Measurements from ENCODE around the gene FANCC.

Gene FANCC

DNA sequence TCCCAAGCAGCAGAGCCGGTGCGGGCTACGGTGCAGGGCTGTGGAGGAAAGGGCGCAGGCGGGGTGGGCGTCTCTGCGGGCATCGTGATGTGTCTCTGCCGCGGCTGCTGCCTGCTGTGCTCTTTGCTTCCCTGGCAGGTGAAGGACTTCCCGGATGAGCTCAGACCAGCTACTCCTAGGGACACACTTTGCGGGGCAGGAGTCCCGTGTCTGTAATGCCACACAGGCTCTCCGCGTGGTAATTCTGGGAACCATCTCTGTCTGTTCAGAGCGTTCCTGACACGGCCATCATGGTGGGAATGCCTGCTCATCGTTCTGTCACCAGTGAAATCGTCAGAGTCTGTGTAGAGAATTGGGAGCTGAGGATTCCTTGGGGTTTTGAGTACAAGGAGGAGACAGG, 235.5 kb downstream of the FANCC start:
- no peak for DNase-seq

DNA sequence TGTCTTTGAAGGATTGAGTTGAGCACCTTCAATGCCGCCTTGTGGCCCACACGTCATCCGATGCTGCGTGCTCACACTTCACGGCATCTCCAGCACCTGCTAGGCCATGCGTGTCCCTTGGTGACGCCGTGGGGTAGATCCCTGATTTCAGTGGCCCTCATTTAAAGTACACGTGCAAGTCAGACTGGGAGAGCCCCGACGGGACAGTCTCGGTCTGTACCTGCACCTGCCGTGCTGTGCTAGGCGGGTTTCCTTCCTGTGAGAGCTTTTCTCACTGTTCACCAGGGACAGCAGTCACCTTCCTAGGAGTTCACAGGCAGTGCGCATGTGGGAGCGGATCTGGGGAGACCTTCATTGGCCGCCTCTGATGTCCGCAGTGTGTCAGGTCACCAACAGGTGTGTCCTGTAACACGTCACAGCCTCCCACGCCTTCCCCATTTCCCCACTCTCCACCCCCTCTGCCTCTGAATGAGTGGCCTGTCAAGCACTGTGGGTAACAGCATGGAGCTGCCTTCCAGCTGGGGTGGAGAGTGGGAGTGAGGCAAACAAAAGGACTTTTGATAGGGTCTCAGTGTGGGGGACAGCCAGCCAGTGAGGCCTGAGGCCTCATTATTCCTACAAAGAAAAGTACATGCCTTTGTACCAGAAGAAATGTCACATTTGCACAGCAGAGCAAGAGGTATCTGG, 236.4 kb downstream of the FANCC start:
- DNase-seq, result no peak

GRCh38 chr9:95079461-95079860, 238.0 kb downstream of the FANCC start:
- no peak for DNase-seq

GRCh38 chr9:95078939-95079338, 238.6 kb downstream of the FANCC start:
- DNase-seq, result no peak

DNA sequence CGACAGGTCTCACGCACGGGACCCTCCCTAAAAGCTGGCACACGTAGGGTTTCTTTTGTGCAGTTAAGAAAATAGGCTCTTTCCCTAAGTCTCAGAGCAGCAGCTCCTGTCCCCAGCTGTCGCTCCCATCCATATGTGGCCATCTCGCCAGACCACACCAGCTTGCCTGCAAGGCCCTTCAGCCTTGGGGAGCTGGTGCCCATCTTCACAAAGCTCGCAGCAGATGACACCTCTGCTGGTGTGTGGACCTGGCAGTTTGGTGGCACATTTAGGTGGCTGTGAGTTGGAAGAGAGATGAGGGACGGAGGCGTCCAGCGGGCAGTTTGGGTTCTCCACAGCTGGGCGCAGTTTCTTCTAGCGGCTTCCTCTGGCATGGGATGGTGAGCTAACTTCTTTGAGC, 239.0 kb downstream of the FANCC start:
- no peak for DNase-seq

DNA sequence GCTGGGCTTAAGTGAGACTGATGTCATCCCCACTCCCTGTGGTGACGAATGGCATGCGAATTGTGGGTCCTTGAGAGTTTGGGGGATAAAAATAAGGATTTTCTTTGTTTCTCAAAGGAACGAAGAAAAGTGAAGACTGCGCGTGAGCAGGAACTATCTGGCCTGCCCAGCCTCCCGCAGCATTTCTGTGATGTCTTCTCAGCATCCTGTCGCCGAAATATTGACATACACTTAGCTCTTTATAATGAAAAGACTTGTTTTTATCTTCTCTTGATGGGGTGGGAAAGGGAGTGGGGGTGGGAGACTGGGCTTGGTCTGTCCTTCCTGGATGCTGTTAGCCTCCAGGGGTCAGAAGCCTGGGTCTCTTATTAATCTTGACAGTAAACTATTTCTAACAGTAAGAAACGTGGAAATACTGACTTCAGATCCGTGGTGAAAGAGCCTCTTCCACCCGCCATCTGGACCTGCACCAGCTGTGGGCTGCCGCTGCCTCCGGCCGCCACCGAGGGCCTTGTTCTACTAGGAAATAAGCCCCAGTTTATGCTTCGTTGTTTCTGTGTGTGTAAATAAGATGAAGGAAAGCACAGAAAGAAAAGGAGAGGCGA, 239.6 kb downstream of the FANCC start:
- DNase-seq, result no peak

DNA sequence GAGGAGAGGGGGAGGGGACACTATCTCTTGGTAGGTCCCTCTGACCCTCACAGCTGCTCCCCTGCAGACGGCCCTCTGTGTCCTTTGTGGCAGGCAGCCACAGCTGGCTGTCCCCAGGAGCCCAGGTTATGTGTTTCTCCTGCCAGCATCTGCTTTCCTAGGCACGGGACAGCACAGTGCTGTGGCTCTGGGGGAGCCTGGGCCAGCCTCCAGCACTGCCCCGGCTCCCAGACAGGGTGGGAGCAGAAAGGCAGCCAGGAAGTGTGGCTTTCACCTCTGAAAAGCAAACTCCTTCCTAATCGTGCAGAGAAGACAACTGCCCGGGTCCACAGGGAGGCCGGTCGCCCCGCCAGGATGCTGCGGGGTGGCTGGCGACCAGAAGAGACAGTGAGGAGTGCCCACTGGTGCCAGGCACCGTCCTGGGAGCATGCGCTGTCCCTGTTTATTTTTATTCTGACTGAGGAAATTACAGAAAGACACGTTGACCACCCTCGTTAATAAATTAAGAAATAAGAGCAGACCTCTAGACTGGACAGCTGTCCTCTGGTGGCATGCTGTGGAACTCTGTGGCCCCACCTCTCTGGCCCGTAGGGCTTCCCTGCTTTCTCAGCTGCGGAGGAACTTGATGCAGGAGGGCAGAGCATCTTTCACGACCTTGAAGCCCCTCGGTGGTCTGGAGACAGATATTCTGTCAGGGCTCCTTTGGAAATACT, 240.3 kb downstream of the FANCC start:
- DNase-seq, result no peak

DNA sequence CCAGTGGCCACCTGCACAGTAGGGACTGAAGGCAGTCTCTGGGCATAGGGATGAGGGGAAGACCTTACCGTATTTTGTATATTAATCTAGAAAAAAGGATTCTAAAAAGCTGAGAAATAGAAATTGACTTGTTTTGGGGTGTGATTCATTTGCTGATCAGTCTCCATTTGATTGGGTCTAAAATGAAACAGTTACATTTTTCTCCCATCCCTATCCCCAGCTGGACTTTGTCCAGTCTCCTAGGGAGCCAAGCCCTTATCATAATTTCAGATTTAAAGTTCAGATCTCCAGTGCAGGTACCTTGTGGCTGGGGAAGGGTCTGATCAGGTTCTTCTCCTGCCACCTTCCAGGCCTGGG, 240.8 kb downstream of the FANCC start:
- DNase-seq, result no peak

GRCh38 chr9:95075700-95076099, 241.8 kb downstream of the FANCC start:
- DNase-seq, result no peak

- no peak for DNase-seq
Measured at GRCh38 chr9:95074632-95075031, 242.9 kb downstream of the FANCC start.

DNA sequence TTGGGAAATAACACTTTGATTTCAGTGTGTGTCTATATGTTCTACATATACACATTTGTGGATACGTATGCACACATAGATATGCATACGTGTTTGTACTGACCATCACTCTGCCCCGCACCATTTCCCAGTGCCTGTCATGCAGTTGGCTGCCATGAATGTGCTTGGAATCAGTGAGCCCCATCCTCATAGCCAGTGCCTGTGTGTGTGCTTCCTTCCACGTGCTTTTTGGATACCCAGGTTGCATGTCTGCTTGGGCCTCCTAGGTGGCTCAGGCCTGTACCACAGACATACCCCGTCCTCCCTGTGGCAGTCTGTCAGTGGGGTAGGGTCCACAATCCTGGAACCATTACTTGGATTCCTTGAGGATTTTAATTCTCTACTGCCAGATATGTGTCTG, 243.6 kb downstream of the FANCC start:
- DNase-seq, result no peak

DNA sequence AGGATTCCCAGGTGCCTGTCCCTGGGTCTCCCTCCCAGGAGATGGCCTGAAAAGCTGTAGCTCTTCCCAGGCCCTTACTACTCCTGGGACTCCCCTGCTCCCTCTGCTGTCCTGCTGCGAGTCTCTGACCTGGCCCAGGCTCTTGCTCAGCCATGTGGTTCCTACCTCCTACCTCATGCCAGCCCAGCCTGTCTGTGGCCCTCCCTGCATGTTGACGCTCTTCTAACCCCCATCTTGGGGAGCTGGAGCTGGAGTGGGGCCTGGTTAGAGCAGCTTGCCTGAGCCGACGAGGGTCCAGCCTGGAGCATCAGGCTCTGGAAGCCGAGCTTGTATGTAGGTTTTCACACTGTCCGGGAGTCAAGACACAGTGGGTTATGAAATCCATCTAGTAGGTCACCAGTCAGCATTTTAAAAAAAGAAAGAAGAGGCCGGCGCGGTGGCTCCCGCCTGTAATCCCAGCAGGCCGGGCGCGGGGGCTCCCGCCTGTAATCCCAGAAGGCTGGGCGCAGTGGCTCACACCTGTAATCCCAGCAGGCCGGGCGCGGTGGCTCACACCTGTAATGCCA, 244.4 kb downstream of the FANCC start:
- DNase-seq, result no peak

DNA sequence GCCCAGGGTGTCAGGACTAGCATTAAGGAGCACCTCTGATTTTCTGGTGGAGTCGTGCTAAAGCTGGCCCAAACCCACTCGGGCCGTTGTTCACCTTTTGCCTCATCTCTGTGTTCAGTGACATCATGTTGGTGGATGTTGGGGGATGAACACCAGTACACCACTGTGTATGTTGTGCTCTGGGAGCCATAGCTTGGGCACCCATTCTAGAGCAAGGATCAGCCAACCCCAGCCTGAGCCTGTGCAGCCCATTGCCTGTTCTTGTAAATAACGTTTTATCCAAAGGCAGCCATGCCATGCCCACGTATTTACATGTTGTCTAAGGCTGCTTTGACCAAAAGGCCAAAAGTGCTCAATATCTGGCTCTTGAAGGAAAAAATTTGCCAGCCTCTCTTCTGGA, 245.6 kb downstream of the FANCC start:
- no peak for DNase-seq

- DNase-seq, result no peak
Measured at GRCh38 chr9:95071450-95071849, 246.1 kb downstream of the FANCC start.

GRCh38 chr9:95070549-95071021, 246.9 kb downstream of the FANCC start:
- no peak for DNase-seq

DNA sequence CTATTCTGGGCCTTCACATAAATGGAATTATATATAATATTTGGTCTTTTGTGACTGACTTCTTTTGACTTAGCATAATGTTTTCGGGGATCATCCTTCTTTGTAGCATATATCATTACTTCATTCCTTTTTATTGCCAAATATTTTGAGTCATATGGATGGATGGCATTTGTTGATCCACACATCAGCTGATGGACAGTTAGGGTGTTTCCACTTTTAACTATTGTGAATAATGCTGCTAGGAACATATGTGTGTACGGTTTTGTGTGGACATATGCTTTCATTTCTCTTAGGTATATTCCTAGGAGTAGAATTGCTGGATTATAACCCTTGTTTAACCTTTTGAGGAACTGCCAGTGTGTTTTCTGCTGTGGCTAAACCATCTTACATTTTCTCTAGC, 249.6 kb downstream of the FANCC start:
- no peak for DNase-seq

DNA sequence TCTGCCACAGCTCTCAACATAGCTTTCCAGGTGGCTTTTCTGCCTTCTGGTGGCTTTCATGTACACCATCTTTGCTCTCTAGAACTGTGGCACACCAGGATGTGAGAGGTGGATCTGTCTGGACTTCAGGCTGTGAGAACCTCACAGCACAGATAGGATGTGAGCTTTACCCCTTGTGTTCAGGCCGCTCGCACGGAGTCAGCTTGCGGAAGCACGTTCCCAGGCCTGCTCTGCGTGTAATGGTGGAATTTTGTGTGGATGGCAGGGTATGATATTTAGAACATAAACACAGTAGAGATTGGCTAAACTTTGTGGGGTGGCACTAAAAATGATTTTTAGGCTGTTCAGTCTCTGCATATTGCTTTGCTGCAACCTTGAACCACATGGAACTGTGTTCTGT, 250.5 kb downstream of the FANCC start:
- DNase-seq, result no peak

GRCh38 chr9:95065224-95065623, 252.3 kb downstream of the FANCC start:
- DNase-seq, result no peak

DNA sequence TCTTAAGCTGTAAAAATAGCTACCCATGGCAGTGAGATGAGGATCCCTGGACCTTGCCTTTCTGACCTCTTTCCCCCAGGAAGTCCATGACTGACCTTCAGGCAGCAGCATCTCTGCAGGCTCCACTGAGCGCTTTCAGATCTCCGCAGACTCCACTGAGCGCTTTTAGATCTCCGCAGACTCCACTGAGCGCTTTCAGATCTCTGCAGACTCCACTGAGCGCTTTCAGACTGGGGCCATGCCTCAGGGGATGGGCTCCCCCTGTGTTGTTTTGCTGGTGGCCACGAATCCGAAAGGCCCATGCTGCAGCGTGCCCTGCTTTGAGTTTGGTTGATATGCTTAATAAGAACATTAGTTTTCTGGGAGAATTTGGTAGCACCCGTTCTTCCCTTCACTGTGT, 254.2 kb downstream of the FANCC start:
- no peak for DNase-seq

DNA sequence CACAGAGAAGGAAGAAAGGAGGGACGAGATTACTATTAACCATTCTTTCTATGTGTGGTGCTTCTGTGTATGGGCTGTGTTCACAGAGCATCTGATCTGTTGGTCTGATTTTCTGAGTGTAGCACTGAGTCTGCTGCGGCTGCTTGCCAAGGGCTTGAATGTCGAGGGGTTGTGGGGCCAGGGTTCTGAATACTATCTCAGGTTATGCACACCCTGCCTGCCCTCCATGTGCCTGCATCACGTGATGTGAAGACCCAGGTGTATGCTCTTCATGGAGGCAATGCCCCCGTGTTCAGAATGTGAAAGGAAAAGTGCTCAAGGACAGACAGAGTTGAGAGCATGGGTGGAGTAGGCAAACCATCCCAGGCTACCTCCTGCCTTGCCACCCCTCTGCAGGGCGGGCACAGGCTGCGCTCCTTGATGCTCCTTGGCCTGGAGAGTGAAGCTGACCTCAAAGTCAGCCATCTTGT, 254.9 kb downstream of the FANCC start:
- DNase-seq, result no peak

DNA sequence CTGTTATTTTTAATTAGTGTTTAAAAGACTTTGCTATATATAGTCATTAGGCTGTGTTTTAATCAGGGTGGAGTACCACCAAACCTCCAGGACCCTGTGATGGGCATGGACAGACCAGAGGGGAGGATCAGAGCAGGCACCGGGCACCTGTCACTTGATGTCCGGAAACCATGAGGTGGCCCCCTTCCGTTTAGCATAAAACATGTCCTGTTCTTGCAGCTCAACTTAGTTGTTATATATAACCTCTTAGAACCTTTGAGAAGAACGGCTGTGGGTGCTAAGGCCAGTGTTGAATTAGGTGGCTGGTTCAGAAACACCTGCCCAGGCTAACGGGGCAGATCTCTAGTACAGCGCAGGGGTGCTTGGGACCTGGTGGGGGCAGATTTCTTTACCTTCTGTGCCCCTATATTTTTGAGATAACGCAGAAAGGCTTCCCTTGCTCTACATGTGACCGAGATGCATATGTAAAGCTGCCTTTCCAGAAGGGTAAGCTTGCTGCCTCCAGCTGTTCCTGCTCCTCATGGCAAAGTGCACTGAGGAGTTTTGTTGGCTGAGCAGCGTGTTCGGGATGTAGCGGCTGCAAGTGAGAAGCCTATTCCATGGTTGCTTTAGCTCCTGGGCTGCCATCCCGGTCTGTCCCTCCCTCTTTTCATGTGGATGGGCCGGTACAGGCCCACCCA, 255.5 kb downstream of the FANCC start:
- no peak for DNase-seq

DNA sequence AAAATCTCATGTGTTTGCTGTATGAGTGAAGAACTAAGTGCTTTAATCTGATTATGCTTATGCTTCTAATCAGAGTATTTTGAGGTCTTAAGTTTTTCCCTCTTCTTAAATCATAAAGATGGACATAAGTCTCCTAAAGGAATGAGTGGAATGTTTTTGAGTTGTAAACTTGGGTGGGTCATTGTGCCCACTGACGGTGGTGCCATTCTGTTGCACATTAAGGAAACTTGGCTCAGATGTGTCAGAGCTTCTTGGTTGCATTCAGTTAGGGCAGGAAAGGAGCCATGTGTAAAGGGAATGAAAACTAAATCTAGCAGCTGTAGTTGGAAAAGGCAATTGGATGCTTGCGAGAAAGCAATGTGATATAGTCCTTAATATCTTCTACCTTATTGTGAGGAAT, 256.6 kb downstream of the FANCC start:
- no peak for DNase-seq

DNA sequence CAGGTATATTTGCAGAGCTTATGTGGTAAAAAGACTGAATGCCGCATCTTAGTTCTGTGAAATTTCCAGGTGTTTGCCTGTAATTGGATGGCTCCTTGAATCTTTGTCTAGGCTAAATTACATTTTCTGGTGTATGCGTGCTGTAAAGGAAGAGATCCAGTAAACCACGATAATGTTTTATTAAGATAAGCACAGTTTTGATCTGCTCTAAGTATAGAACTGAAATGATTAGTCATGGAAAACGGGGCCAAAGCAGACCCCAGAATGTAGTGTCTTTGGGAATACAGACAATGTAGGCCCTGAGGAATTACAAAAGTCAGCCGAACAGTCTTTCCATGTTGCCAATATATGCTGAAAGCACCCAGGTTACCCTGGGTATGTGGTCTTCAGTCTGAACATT, 257.3 kb downstream of the FANCC start:
- DNase-seq, result no peak
